Suprapubic skin (tissue), 4 donors: ENCODE results near the gene LARGE1. TPM values are rescaled to one million over a fixed set of nuclear protein-coding genes. Genes with fewer than 3 reads are reported as not detected.

Experiments used
- DNase-seq, 2 donors: peaks; one replicate each; pipeline ENCODE4 v3.0.0-alpha.2; 2019; ENCODE audit warnings: low spot score in 2 of 2
- H3K27ac ChIP-seq: fragments of 200-600 bp; sonication (generic); one replicate; pipeline ENCODE4 v1.5.1; 2019
- H3K27me3 ChIP-seq: fragments of 200-600 bp; sonication (generic); one replicate; pipeline ENCODE4 v1.5.1; 2019
- H3K36me3 ChIP-seq: fragments of 200-600 bp; sonication (generic); one replicate; pipeline ENCODE4 v1.5.1; 2019
- H3K4me1 ChIP-seq: fragments of 200-600 bp; sonication (generic); one replicate; pipeline ENCODE4 v1.5.1; 2019
- H3K4me3 ChIP-seq: fragments of 200-600 bp; sonication (generic); one replicate; pipeline ENCODE4 v1.5.1; 2019; ENCODE audit warnings: mild to moderate bottlenecking
- H3K9me3 ChIP-seq: fragments of 200-600 bp; sonication (generic); one replicate; pipeline ENCODE4 v1.5.1; 2019
- EP300 ChIP-seq: sonication (generic); formaldehyde crosslinking; IDR thresholded peaks from one replicate; pipeline ENCODE4 v1.6.1; 2017; ENCODE audit warnings: antibody characterized with exemption
- POLR2A ChIP-seq, 2 donors: fragments of 450-650 bp; IDR thresholded peaks; one replicate each; pipeline ENCODE4 v1.6.1; 2017; ENCODE audit warnings: antibody characterized with exemption in 2 of 2, mild to moderate bottlenecking in 2 of 2, moderate library complexity in 2 of 2
- POLR2AphosphoS5 ChIP-seq, 3 donors: sonication (generic); formaldehyde crosslinking; IDR thresholded peaks; one replicate each; pipeline ENCODE4 v1.6.1; 2017; ENCODE audit warnings: antibody characterized with exemption in 3 of 3
- WGBS: methylation state at CpG from one replicate; pipeline ENCODE4 v1.1.5; 2018; 5-methylcytosine and 5-hydroxymethylcytosine counted together
- total RNA-seq, 4 donors: library from RNA; depleted of rRNA; stranded (reverse); fragments of >200 nt; gene quantifications; one replicate each; pipeline ENCODE4 v1.1.0, GENCODE V29; 2016
- TF ChIP-seq, protein P1 (sequence below), 2 donors: fragments of 200-600 bp in 1 of 2; fragments of 450-650 bp in 1 of 2; sonication (generic) in 1 of 2; IDR thresholded peaks; one replicate each; pipeline ENCODE4 v1.5.1; 2016 to 2019; ENCODE audit warnings: antibody characterized with exemption in 2 of 2, mild to moderate bottlenecking in 1 of 2, moderate library complexity in 1 of 2

The LARGE1 gene
- total RNA-seq, 4 donors from 2014 or later = 12.1 to 41.6 (median 21.1) TPM

- Histone ChIP-seq H3K9me3 (no peaks in the 10 kb centered on the region), H3K27ac (no peak overlapping the region), H3K4me3 (no peak overlapping the region), H3K36me3 (no peaks in the 10 kb centered on the region), H3K4me1 (no peaks in the 10 kb centered on the region), H3K27me3 (no peaks in the 10 kb centered on the region)
- WGBS = 97% methylated on average over 1 of the region's 1 CpG
- DNase-seq = no peak
- TF ChIP-seq, protein P1, sequence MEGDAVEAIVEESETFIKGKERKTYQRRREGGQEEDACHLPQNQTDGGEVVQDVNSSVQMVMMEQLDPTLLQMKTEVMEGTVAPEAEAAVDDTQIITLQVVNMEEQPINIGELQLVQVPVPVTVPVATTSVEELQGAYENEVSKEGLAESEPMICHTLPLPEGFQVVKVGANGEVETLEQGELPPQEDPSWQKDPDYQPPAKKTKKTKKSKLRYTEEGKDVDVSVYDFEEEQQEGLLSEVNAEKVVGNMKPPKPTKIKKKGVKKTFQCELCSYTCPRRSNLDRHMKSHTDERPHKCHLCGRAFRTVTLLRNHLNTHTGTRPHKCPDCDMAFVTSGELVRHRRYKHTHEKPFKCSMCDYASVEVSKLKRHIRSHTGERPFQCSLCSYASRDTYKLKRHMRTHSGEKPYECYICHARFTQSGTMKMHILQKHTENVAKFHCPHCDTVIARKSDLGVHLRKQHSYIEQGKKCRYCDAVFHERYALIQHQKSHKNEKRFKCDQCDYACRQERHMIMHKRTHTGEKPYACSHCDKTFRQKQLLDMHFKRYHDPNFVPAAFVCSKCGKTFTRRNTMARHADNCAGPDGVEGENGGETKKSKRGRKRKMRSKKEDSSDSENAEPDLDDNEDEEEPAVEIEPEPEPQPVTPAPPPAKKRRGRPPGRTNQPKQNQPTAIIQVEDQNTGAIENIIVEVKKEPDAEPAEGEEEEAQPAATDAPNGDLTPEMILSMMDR (IDR thresholded peaks at IDR 0.05) = no peak
Observed at GRCh38 chr22:33352768-33353167, 567.5 kb downstream of the LARGE1 start.

DNA sequence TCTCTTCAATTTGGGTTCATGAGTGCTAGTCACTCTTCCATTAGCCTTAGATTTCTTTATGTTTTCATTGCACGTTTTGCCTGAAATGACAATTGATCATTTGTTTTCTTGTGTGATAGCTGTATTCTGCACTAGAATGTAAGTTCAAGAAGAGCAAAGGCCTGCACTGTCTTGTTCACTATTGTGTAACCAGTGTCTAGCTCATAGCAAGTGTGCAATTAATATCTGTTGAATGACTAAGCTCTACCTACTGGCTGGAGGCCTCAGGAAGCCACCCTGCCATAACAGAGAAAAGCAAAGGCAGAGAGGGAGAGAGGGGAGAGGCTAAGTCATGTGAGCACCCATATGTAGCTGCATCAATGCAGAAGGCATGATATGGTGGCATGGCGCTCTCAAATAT lies 569.3 kb downstream of the LARGE1 start:
- H3K27ac ChIP-seq = no peak overlapping the region
- no peaks in the 10 kb centered on the region for H3K36me3 ChIP-seq
- TF ChIP-seq POLR2A (IDR thresholded peaks at IDR 0.05) = no peak
- H3K9me3 ChIP-seq = no peaks in the 10 kb centered on the region
- H3K4me3 ChIP-seq = no peak overlapping the region
- no peak for DNase-seq
- H3K4me1 ChIP-seq = no peaks in the 10 kb centered on the region
- WGBS = 86% methylated on average over 2 of the region's 2 CpGs
- no peaks in the 10 kb centered on the region for H3K27me3 ChIP-seq

GRCh38 chr22:33350491-33350890 lies 569.8 kb downstream of the LARGE1 start:
- TF ChIP-seq POLR2A (IDR thresholded peaks at IDR 0.05) (no peak), EP300 (no peak), POLR2AphosphoS5 (IDR thresholded peaks at IDR 0.05) (no peak)
- TF ChIP-seq, protein P1 (IDR thresholded peaks at IDR 0.05) = no peak
- H3K27ac ChIP-seq = no peak overlapping the region
- no peaks in the 10 kb centered on the region for H3K4me1 ChIP-seq
- H3K27me3 ChIP-seq = no peaks in the 10 kb centered on the region
- H3K4me3 ChIP-seq = no peak overlapping the region
- DNase-seq = no peak
- no peaks in the 10 kb centered on the region for H3K9me3 ChIP-seq
- 98% methylated on average over 5 of the region's 8 CpGs for WGBS
- H3K36me3 ChIP-seq = no peaks in the 10 kb centered on the region

DNA sequence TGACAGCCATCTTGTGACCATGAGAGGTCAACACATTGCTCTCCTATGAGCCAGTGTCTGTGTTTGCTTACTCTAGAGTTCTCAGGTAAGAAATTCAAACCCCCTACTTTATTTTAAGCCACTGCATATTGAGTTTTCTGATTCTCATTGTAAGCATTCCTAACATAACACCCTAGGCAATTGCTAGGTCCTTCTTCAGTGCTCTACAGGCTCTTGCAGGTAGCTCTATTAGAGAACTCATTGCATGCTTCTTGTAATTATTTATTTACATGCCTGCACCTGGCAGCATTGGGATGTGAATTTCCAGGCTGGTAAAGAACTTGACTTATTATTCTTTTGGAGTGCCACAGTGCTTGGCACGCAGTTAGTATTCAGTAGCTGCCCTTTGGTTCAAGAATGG lies 573.3 kb downstream of the LARGE1 start:
- WGBS = 75% methylated on average over 1 of the region's 1 CpG
- TF ChIP-seq POLR2A (IDR thresholded peaks at IDR 0.05) = no peak
- TF ChIP-seq, protein P1 (IDR thresholded peaks at IDR 0.05) = no peak
- no peak for TF ChIP-seq EP300
- TF ChIP-seq POLR2AphosphoS5 (IDR thresholded peaks at IDR 0.05) = no peak
- Histone ChIP-seq H3K4me1 (no peaks in the 10 kb centered on the region), H3K27me3 (no peaks in the 10 kb centered on the region), H3K4me3 (no peak overlapping the region), H3K36me3 (no peaks in the 10 kb centered on the region), H3K27ac (no peak overlapping the region), H3K9me3 (no peaks in the 10 kb centered on the region)
- DNase-seq = no peak

DNA sequence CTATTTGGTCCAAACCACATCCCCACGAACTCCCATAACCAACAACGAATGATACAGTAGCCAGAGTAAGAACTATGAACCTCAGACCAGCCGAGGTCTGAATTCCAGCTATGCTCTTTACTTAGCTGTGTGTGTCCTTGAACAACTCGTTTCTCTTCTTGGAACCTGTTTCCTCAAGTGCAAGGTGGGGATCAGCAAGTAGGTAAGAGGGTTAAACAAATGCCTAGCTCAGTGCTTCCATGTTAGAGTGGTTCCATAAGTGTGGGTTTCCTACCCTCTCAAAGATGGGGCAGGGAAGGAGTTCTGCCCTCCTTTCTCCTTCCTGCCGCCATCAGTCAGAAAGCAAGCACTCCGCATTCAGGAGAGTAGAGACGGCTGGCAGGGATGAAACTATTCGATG lies 578.7 kb downstream of the LARGE1 start:
- no peak for DNase-seq
- Histone ChIP-seq H3K27ac (no peak overlapping the region), H3K27me3 (no peaks in the 10 kb centered on the region), H3K36me3 (peaks cover 14% of the 10 kb centered on the region), H3K9me3 (no peaks in the 10 kb centered on the region), H3K4me1 (no peaks in the 10 kb centered on the region), H3K4me3 (no peak overlapping the region)
- WGBS = 95% methylated on average over 8 of the region's 8 CpGs
- no peak for TF ChIP-seq POLR2AphosphoS5 (IDR thresholded peaks at IDR 0.05)
- TF ChIP-seq, protein P1 (IDR thresholded peaks at IDR 0.05) = no peak
- TF ChIP-seq EP300 = no peak
- TF ChIP-seq POLR2A (IDR thresholded peaks at IDR 0.05) = no peak

- no peak overlapping the region for H3K4me3 ChIP-seq
- 85% methylated on average over 7 of the region's 10 CpGs for WGBS
- H3K27me3 ChIP-seq = no peaks in the 10 kb centered on the region
- no peaks in the 10 kb centered on the region for H3K9me3 ChIP-seq
- DNase-seq = no peak
- H3K36me3 ChIP-seq = peaks cover 22% of the 10 kb centered on the region
- TF ChIP-seq, protein P1 (IDR thresholded peaks at IDR 0.05) = no peak
- TF ChIP-seq EP300 = no peak
- no peak for TF ChIP-seq POLR2A (IDR thresholded peaks at IDR 0.05)
- no peak for TF ChIP-seq POLR2AphosphoS5 (IDR thresholded peaks at IDR 0.05)
- H3K4me1 ChIP-seq = no peaks in the 10 kb centered on the region
- H3K27ac ChIP-seq = no peak overlapping the region
Observed at GRCh38 chr22:33337524-33337923, 582.8 kb downstream of the LARGE1 start.
